Spleen (tissue), 7 donors: ENCODE results near the gene NCAN.

Experiments used
- CTCF ChIP-seq, 11 experiments: fragments of 200-600 bp in 7 of 11; fragments of 450-650 bp in 4 of 11; sonication (generic) in 4 of 11; IDR thresholded peaks in 8 of 11; conservative IDR thresholded peaks in 3 of 11; 1 replicate in 7 of 11; 2 replicates in 4 of 11; pipeline versions ENCODE4 v1.4.0 to v1.8.0; 2016 to 2021; ENCODE audit warnings: antibody characterized with exemption in 11 of 11, inconsistent platforms in 4 of 11, mild to moderate bottlenecking in 1 of 11
- POLR2AphosphoS5 ChIP-seq, 3 donors: sonication (generic); formaldehyde crosslinking; IDR thresholded peaks; one replicate each; pipeline ENCODE4 v1.5.1; 2017; ENCODE audit warnings: antibody characterized with exemption in 3 of 3
- donor health status: DM: no; HTN: no; CAD: no; lungs with moderate emphysema.
- donor health status: DM: no; HTN: no; CAD: no.
- donor health status: DM: no; HTN: no; CAD: no.

DNA sequence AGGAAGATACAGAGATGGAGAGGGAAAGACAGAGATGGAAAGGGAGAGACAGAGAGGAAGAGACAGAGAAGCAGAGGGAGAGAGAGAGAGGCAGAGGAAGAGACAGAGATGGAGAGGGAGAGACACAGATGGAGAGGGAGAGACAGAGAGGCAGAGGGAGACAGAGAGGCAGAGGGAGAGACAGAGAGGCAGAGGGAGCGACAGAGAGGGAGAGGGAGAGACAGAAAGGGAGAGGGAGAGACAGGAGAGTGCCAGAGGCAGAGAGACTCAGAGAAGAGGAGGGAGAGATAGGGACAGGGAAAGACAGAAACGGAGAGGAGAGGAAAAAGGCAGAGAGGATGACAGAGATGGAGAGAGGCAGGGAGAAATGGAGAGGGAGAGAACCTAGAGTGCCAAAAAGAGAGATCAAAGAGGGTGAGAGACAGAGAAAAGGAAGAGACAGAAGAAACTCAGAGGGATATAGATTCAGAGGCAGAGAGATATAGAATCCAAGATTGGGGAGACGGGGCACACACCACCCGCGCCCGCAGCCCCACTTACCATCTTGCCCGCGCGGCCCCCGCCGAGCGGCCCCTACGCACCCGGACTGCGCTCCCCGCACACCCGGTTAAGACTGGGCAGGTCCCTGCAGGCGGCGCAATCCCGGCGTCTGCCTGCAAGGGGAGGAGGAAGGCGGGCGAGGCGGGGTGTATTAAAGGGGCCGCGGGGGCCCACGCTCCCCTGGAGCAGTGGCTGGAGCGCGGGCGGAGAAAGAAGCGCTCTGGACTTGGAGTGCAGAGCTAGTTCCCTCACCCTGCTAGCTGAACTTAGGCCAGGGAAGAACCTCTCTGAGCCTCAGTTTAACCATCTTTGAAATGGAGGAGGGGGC is 50.7 kb downstream of the NCAN start:
- no peak for TF ChIP-seq CTCF (IDR thresholded peaks at IDR 0.05 in 8 of 11, conservative IDR thresholded peaks at IDR 0.05 in 3 of 11)
- TF ChIP-seq POLR2AphosphoS5 (IDR thresholded peaks at IDR 0.05), result no peak
